ACHN (cell line): ENCODE measurements around the gene GPRIN1.

ENCODE experiments used
- DNase-seq: peaks from one replicate; pipeline ENCODE4 v3.0.0-alpha.2; 2015
- in situ Hi-C: cut with HindIII; loops from 2 replicates; pipeline ENCODE4 v1.10.0; 2017; ENCODE audit warnings: low sequenced_read_pairs, low pct_ligation_motif_present, low pct_unique_long_range_greater_than_20kb

The GPRIN1 gene

GRCh38 chr5:176628406-176629228, 18.7 kb upstream of the GPRIN1 start:
- in situ Hi-C loops: no loop called here
- DNase-seq: no peak

- in situ Hi-C loops: no loop called here
- no peak for DNase-seq
Observed at GRCh38 chr5:176627582-176627981, 17.6 kb upstream of the GPRIN1 start.

GRCh38 chr5:176626876-176627236, 16.9 kb upstream of the GPRIN1 start:
- DNase-seq: no peak
- in situ Hi-C loops: no loop called here

GRCh38 chr5:176625966-176626875, 16.3 kb upstream of the GPRIN1 start:
- no peak for DNase-seq
- in situ Hi-C loops: no loop called here

GRCh38 chr5:176625512-176625911, 15.6 kb upstream of the GPRIN1 start:
- DNase-seq: no peak
- in situ Hi-C loops: no loop called here

GRCh38 chr5:176624938-176625337, 15.0 kb upstream of the GPRIN1 start:
- DNase-seq: no peak
- in situ Hi-C loops: no loop called here

- no peak for DNase-seq
- in situ Hi-C loops: no loop called here
Observed at GRCh38 chr5:176624142-176624541, 14.2 kb upstream of the GPRIN1 start.

GRCh38 chr5:176621661-176622079, 11.7 kb upstream of the GPRIN1 start:
- no peak for DNase-seq
- in situ Hi-C loops: no loop called here

GRCh38 chr5:176620333-176620981, 10.5 kb upstream of the GPRIN1 start:
- no peak for DNase-seq
- in situ Hi-C loops: no loop called here

GRCh38 chr5:176619569-176620332, 9.8 kb upstream of the GPRIN1 start:
- no peak for DNase-seq
- in situ Hi-C loops: no loop called here

- peak; percentile 79 for DNase-seq
- in situ Hi-C loops: no loop called here
Observed at GRCh38 chr5:176619203-176619568, 9.2 kb upstream of the GPRIN1 start.

GRCh38 chr5:176618783-176619182, 8.8 kb upstream of the GPRIN1 start:
- no peak for DNase-seq
- in situ Hi-C loops: no loop called here

- in situ Hi-C loops: no loop called here
- DNase-seq: no peak
Observed at GRCh38 chr5:176616511-176616910, 6.6 kb upstream of the GPRIN1 start.

- in situ Hi-C loops: no loop called here
- DNase-seq: peak; percentile 50
Observed at GRCh38 chr5:176614805-176615478, 5.0 kb upstream of the GPRIN1 start.

- no peak for DNase-seq
- in situ Hi-C loops: no loop called here
Observed at GRCh38 chr5:176612855-176613254, 2.9 kb upstream of the GPRIN1 start.

- in situ Hi-C loops: no loop called here
Observed at GRCh38 chr5:176612008-176612407, 2.1 kb upstream of the GPRIN1 start.

GRCh38 chr5:176611435-176611834, 1.5 kb upstream of the GPRIN1 start:
- DNase-seq: peak; percentile 83
- in situ Hi-C loops: no loop called here

More at GRCh38 chr5:176612008-176612407, 2.1 kb upstream of the GPRIN1 start:
- DNase-seq: no peak

GRCh38 chr5:176610435-176610773, 448 bp upstream of the GPRIN1 start:
- in situ Hi-C loops: no loop called here
- peak; percentile 8 for DNase-seq
